ENCODE measurements around the gene SMARCA4.

The SMARCA4 gene

DNA sequence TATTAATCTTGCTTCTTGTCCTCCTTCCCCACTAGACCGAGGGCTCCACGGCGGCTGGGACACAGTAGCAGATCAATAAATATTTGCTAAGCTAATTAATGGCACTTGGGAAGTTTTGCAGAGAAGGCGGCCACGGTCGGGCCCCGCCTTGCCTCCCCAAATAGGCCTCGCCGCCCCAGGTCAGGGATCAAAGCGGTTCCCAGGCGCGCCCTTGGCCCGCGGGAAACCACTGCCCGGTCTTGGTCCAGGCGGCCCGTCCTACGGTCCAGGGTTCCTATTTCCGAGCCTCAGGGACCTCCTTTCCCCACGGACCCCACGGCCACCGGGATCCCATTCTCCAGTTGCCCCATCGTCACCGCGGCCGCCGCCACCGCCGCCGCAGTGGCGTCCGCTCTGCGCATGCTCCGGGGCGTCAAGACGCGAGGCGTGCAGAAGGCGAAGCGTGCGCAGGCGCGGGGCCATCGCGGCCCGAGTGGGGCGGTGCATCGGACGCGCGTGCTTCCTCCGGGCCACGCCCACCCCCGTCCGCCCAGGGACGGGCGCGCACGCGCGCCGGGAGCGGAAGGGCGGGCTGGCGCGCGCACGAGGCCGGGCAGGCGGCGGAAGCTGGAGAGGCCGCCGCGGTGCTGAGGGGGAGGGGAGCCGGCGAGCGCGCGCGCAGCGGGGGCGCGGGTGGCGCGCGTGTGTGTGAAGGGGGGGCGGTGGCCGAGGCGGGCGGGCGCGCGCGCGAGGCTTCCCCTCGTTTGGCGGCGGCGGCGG, at the start of gene SMARCA4:
SMARCA4 (plus strand) TSS at position 717 of the 759 bp plus-strand sequence. CDS start 23,122 bp downstream, outside the sequence.
- peak; percentile 96 for DNase-seq (ENCODE audit: low read depth)

GRCh38 chr19:10911579-10912363, 49.1 kb upstream of the SMARCA4 start:
- no peak for DNase-seq (ENCODE audit: low read depth)

DNA sequence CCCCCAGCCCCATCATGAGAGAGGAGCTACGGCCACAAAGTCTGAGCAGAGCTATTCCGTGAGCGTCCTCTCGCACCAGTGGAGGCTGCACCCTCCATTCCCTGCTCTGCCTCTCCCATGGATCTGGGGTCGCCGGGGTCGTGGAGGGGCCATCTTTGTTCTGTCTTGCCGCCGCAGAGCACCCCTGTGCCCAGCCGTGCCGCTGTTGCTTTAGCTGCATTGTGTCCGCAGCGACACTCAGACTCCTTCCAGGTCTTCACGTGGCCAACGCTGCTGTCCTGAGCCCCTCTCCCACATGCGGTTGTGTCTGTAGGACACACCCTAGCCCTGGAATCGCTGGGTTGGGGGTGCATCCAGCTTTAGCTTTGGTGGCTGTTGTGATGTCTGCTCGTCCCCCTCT, 48.2 kb upstream of the SMARCA4 start:
- no peak for DNase-seq (ENCODE audit: low read depth)

GRCh38 chr19:10913716-10914340, 47.0 kb upstream of the SMARCA4 start:
- no peak for DNase-seq (ENCODE audit: low read depth)

DNA sequence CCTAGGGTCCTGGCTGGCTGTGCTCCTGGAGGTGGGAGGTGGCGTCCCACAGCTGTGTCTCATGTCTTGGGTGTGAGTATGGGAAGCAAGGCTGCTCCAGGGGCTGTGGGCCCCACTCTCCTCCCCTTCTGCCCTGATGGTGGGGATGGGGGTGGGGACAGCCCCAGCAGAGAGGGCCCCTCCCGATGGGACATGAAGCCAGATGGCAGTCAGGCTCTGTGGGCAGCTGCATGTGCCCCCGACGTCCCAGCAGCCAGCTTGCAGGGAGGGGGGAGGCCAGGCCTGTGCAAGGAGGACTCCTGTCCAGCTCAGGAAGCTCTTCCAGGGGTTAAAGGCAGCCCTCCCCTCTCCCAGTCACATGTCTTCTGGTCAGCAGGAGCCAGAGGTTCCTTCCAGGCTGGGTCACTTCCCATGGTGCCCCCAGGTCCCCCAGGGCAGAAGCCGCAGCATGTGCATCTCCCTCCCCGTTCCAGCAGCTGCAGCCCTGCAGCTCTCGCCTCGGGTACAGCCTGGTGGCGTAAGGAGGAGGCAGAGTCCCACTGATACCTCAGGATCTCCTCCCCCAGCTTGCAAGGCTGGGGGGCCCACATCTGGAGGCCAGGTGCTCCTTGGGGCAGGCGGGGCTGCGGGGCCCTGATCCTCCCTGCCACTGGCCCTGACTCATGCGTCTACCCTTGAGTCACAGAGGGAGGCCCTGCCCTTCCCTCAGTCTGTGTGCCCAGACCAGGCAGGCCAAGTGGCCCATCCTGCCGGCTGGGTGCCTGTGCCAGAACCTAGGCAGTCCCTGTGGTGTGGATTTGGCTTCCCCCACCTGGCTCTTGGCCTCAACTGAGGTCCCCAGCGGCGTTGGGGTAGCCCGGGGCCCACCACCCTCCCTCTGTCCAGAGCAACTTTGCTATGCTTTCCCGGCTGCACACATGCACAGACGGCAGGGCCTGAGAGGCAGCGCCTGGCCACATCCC, 45.4 kb upstream of the SMARCA4 start:
- DNase-seq (ENCODE audit: low read depth), result peak; percentile 90

- no peak for DNase-seq (ENCODE audit: low read depth)
These were observed 44.2 kb upstream of the SMARCA4 start for GRCh38 chr19:10916602-10917001.

DNA sequence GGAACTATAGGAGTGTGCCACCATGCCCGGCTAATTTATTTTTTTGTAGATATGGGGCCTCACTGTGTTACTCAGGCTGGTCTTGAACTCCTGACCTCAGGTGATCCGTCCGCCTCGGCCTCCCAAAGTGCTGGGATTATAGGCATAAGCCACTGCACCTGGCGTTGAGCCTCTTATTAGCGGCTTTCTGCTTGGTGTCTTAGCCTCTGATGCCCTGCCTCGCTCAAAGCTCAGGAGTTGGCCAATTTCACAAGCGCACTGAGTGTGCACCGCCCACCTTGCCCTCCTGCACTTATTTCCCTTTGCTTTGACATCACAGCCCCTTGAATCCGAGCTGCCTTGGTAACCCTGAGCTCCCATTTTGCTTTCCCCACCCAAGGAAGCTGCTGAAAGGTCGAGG, 42.5 kb upstream of the SMARCA4 start:
- no peak for DNase-seq (ENCODE audit: low read depth)

GRCh38 chr19:10919352-10920287, 41.2 kb upstream of the SMARCA4 start:
- DNase-seq (ENCODE audit: low read depth), result no peak

DNA sequence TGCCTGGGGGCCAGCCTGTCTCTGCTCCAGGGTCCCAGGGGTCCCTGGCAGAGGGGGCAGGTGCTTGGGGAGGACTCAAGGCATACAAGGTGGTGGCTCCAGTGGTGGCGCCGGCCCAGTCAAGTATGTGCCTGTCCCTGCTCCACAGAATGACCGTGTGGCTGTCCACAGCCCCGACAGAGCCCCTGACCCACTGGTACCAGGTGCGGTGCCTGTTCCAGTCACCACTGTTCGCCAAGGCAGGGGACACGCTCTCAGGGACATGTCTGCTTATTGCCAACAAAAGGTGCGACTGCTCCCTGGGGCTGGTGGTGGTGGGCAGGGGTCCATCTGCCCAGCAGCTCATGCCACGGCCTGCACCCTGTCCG, 40.6 kb upstream of the SMARCA4 start:
- DNase-seq (ENCODE audit: low read depth), result no peak

GRCh38 chr19:10920781-10921180, 40.0 kb upstream of the SMARCA4 start:
- no peak for DNase-seq (ENCODE audit: low read depth)

DNA sequence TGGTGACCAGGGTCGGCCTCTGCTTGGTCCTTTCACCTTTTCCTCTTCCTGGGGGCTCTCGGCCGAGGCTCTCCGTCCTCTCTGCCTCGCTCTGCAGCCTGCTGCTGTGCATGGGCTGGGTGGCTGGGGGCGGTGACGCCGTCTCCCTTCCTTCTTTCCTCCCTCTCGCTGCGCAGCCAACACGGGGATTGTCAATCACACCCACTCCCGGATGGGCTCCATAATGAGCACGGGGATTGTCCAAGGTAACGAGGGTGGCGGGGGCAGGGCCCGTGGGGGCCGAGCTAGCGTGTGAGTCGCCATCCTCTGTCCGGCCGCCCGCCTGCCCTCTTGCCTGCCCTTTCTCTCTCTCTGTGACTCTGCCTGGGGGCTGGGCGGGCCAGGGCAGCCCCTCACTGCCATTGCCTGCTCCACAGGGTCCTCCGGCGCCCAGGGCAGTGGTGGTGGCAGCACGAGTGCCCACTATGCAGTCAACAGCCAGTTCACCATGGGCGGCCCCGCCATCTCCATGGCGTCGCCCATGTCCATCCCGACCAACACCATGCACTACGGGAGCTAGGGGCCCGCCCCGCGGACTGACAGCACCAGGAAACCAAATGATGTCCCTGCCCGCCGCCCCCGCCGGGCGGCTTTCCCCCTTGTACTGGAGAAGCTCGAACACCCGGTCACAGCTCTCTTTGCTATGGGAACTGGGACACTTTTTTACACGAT, 39.5 kb upstream of the SMARCA4 start:
- DNase-seq (ENCODE audit: low read depth), result no peak

- no peak for DNase-seq (ENCODE audit: low read depth)
These were observed 38.8 kb upstream of the SMARCA4 start for GRCh38 chr19:10921910-10922637.

GRCh38 chr19:10922638-10923014, 38.2 kb upstream of the SMARCA4 start:
- no peak for DNase-seq (ENCODE audit: low read depth)

GRCh38 chr19:10923260-10924112, 37.3 kb upstream of the SMARCA4 start:
- no peak for DNase-seq (ENCODE audit: low read depth)

DNA sequence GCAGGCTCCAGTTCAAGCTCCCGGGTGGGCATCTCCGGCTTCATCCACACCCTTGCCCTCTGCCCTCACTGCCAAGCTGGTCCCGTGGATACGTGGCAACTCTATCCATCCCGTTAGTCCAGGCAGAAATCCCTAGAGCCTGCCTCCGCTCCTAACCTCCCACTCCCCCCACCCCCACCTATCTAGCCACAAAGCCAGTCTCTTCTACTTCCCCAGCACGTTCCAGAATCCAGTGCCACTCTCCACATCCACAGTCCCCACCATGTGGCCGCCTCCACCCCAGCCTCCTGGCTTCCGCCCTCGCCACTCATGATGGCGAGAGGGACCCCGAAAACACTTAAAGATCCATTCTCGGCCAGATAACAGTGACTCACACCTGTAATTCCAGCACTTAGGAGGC, 36.2 kb upstream of the SMARCA4 start:
- DNase-seq (ENCODE audit: low read depth), result no peak

DNA sequence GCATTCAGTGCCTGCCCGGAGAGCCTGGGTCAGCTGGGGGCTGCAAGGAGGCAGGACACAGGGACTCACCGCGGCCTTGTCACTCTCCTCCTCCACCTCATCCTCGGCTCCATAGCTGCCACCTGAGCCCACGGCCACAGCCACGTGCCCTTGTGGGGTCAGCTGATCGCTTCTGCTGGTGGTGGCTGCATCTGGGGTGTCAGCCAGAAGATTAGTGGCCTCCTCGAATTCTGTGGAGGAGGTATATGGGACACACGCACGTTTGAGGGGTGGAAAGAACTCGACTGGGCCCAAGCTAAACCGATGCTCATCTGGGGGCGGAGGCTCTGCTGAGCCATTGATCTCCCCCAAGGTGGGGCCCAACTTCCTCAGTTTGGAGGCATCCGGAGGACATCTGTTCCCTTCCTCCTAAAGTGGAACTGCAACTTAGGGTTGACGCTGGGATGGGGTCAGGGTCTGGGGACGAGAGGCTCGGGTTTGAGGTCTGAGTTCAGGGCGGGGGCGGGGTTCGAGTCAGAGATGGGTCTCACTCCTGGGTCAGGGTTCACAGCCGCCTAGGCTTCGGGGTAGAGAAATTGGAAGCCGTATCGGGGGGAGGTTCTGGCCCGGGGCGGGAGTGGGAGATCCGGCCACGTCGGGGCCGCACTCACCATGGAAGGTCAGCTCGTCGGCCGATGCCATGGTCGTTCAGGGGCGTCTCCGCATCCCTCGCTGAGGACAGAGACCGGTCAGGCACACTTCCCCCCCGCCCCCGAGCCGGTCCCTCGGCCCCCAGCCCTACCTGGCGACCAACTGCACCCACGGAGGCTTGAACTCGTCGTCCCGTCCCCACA, 32.9 kb upstream of the SMARCA4 start:
- no peak for DNase-seq (ENCODE audit: low read depth)
